Spleen (tissue), 11 donors: Measurements from ENCODE around the gene JOSD1. TPM values are rescaled to one million over a fixed set of nuclear protein-coding genes. Genes with fewer than 3 reads are reported as not detected.
"Not testable (repeated sequence)": the region's sequence is repeated elsewhere in the genome, so short reads cannot be mapped to it uniquely, and the experiment has no call there.

Source experiments
- DNase-seq: peaks from one replicate; pipeline ENCODE4 v3.0.0-alpha.2; 2020
- H3K27ac ChIP-seq, 8 donors: fragments of 200-600 bp; sonication (generic) in 7 of 8; 1 replicate in 4 of 8; 2 replicates in 4 of 8; pipeline versions ENCODE4 v1.5.0 to v1.8.0; 2016 to 2021; ENCODE audit warnings: inconsistent platforms in 4 of 8, mild to moderate bottlenecking in 4 of 8, moderate library complexity in 1 of 8
- H3K27me3 ChIP-seq, 7 donors: fragments of 200-600 bp; sonication (generic) in 6 of 7; replicated peaks in 1 of 7; 1 replicate in 4 of 7; 2 replicates in 3 of 7; pipeline versions ENCODE4 v1.5.0 to v1.8.0; 2016 to 2021; ENCODE audit warnings: inconsistent platforms in 3 of 7, mild to moderate bottlenecking in 1 of 7
- H3K36me3 ChIP-seq, 6 donors: fragments of 200-600 bp; sonication (generic) in 5 of 6; 1 replicate in 4 of 6; 2 replicates in 2 of 6; pipeline versions ENCODE4 v1.5.0 to v1.8.0; 2016 to 2021; ENCODE audit warnings: inconsistent platforms in 2 of 6
- H3K4me1 ChIP-seq, 6 donors: fragments of 200-600 bp; sonication (generic) in 5 of 6; 1 replicate in 3 of 6; 2 replicates in 3 of 6; pipeline versions ENCODE4 v1.5.0 to v1.8.0; 2016 to 2021; ENCODE audit warnings: inconsistent platforms in 3 of 6
- H3K4me3 ChIP-seq, 8 donors: fragments of 200-600 bp; sonication (generic) in 7 of 8; 1 replicate in 4 of 8; 2 replicates in 4 of 8; pipeline versions ENCODE4 v1.5.0 to v1.8.0; 2016 to 2021; ENCODE audit warnings: inconsistent platforms in 4 of 8, mild to moderate bottlenecking in 4 of 8, moderate library complexity in 2 of 8
- H3K9me3 ChIP-seq, 8 donors: fragments of 200-600 bp; sonication (generic) in 7 of 8; 1 replicate in 4 of 8; 2 replicates in 4 of 8; pipeline versions ENCODE4 v1.5.0 to v1.8.0; 2016 to 2021; ENCODE audit warnings: inconsistent platforms in 4 of 8
- CTCF ChIP-seq, 11 experiments: fragments of 200-600 bp in 7 of 11; fragments of 450-650 bp in 4 of 11; sonication (generic) in 4 of 11; IDR thresholded peaks in 8 of 11; conservative IDR thresholded peaks in 3 of 11; 1 replicate in 7 of 11; 2 replicates in 4 of 11; pipeline versions ENCODE4 v1.4.0 to v1.8.0; 2016 to 2021; ENCODE audit warnings: antibody characterized with exemption in 11 of 11, inconsistent platforms in 4 of 11, mild to moderate bottlenecking in 1 of 11
- POLR2A ChIP-seq, 3 donors: fragments of 450-650 bp; IDR thresholded peaks; one replicate each; pipeline ENCODE4 v1.5.1; 2017; ENCODE audit warnings: antibody characterized with exemption in 3 of 3, mild to moderate bottlenecking in 1 of 3
- POLR2AphosphoS5 ChIP-seq, 3 donors: sonication (generic); formaldehyde crosslinking; IDR thresholded peaks; one replicate each; pipeline ENCODE4 v1.5.1; 2017; ENCODE audit warnings: antibody characterized with exemption in 3 of 3
- WGBS, 5 donors: extraction: QIAGEN DNeasy Blood & Tissue Kit in 3 of 5; methylation state at CpG; one replicate each; pipeline versions ENCODE4 v1.1.5 to v1.1.7; 2013 to 2018; 5-methylcytosine and 5-hydroxymethylcytosine counted together
- intact Hi-C: fragments of 100-400 bp; cut with DNase I; formaldehyde crosslinking; loops from one replicate; pipeline ENCODE4 v1.15.0; 2023; ENCODE audit warnings: low total_unique reads
- polyA plus RNA-seq, 3 donors: library from polyadenylated mRNA; stranded (reverse); fragments of 200-250 nt; gene quantifications; one replicate each; pipeline ENCODE4 v1.2.1, GENCODE V29; 2013
- total RNA-seq, 7 donors: library from RNA; depleted of rRNA in 3 of 7; stranded (reverse); fragments of >200 nt in 3 of 7; fragmentation: NEBNext Ultra II Directional in 4 of 7; extraction: Animal tissue kit (Norgen Biotek cat#: 25700) in 4 of 7; gene quantifications; one replicate each; pipeline versions ENCODE4 v1.1.0 to v1.2.1, GENCODE V29; 2016 to 2021
- donor health status: healthy with polysubstance abuse.
- donor health status: DM: no; HTN: no; CAD: no; lungs with moderate emphysema.
- donor health status: DM: no; HTN: no; CAD: no.
- donor health status: Bipolar disorder and iron deficiency.
- donor health status: healthy.
- donor health status: DM: no; HTN: no; CAD: no.
- donor health status: DM: yes; HTN: yes; CAD: no.

The JOSD1 gene
- total and polyA plus RNA-seq, 10 donors, result 10.1 to 54.2 (median 33.2) TPM

- no peak for TF ChIP-seq POLR2A (IDR thresholded peaks at IDR 0.05)
- no peak for TF ChIP-seq CTCF (IDR thresholded peaks at IDR 0.05 in 8 of 11, conservative IDR thresholded peaks at IDR 0.05 in 3 of 11)
- no peak for TF ChIP-seq POLR2AphosphoS5 (IDR thresholded peaks at IDR 0.05)
- Histone ChIP-seq H3K9me3 (no peaks in the 10 kb centered on the region), H3K4me3 (no peak overlapping the region), H3K36me3 (no peaks in the 10 kb centered on the region), H3K27ac (no peak overlapping the region), H3K4me1 (peaks cover 10 to 28% (median 21%) of the 10 kb centered on the region in 6 donors), H3K27me3 (no peaks in the 10 kb centered on the region)
- 94 to 97% (median 96%) methylated on average over 8 of the region's 8 CpGs for WGBS, 5 donors
- intact Hi-C loops, result no loop called here
- DNase-seq, result no peak
Observed at GRCh38 chr22:38653741-38654140, 47.0 kb downstream of the JOSD1 start.

- H3K36me3 ChIP-seq, result no peaks in the 10 kb centered on the region
- peaks cover 8 to 19% (median 16%) of the 10 kb centered on the region in 6 donors for H3K4me1 ChIP-seq
- intact Hi-C loops, result no loop called here
- H3K27me3 ChIP-seq, result no peaks in the 10 kb centered on the region
- H3K27ac ChIP-seq, result no peak overlapping the region
- H3K9me3 ChIP-seq, result no peaks in the 10 kb centered on the region
- no peak for TF ChIP-seq POLR2A (IDR thresholded peaks at IDR 0.05)
- no peak for TF ChIP-seq POLR2AphosphoS5 (IDR thresholded peaks at IDR 0.05)
- no peak for TF ChIP-seq CTCF (IDR thresholded peaks at IDR 0.05 in 8 of 11, conservative IDR thresholded peaks at IDR 0.05 in 3 of 11)
- no peak overlapping the region for H3K4me3 ChIP-seq
- DNase-seq, result no peak
Observed at GRCh38 chr22:38652859-38653258, 47.9 kb downstream of the JOSD1 start.

GRCh38 chr22:38649841-38650522 is 50.8 kb downstream of the JOSD1 start:
- TF ChIP-seq POLR2AphosphoS5 (IDR thresholded peaks at IDR 0.05), result no peak
- no peak for TF ChIP-seq CTCF (IDR thresholded peaks at IDR 0.05 in 8 of 11, conservative IDR thresholded peaks at IDR 0.05 in 3 of 11)
- DNase-seq, result no peak
- 86 to 90% (median 88%) methylated on average over 5 of the region's 5 CpGs for WGBS, 5 donors
- Histone ChIP-seq H3K36me3 (no peaks in the 10 kb centered on the region), H3K27me3 (no peaks in the 10 kb centered on the region), H3K27ac (no peak overlapping the region), H3K4me3 (no peak overlapping the region), H3K4me1 (no peaks in the 10 kb centered on the region), H3K9me3 (no peaks in the 10 kb centered on the region)
- intact Hi-C loops, result no loop called here

- Histone ChIP-seq H3K27ac (no peak overlapping the region), H3K4me3 (no peak overlapping the region), H3K9me3 (no peaks in the 10 kb centered on the region), H3K27me3 (no peaks in the 10 kb centered on the region), H3K36me3 (no peaks in the 10 kb centered on the region), H3K4me1 (no peaks in the 10 kb centered on the region)
- 87 to 93% (median 88%) methylated on average over 6 of the region's 6 CpGs for WGBS, 5 donors
- TF ChIP-seq CTCF (IDR thresholded peaks at IDR 0.05 in 8 of 11, conservative IDR thresholded peaks at IDR 0.05 in 3 of 11) (no peak), POLR2AphosphoS5 (IDR thresholded peaks at IDR 0.05) (no peak), POLR2A (IDR thresholded peaks at IDR 0.05) (no peak)
- no peak for DNase-seq
- intact Hi-C loops, result no loop called here
Observed at GRCh38 chr22:38645430-38645829, 55.3 kb downstream of the JOSD1 start.

- intact Hi-C loops, H3K36me3 ChIP-seq, DNase-seq, H3K27ac ChIP-seq, H3K4me3 ChIP-seq, H3K27me3 ChIP-seq, H3K4me1 ChIP-seq, H3K9me3 ChIP-seq: not testable (repeated sequence)
- WGBS, 5 donors, result 90 to 93% (median 91%) methylated on average over 4 to 5 of the region's 5 CpGs
Observed at GRCh38 chr22:38644245-38644644, 56.5 kb downstream of the JOSD1 start.
